K562 (cell line): ENCODE data around the gene ENC1. TPM values are rescaled to one million over a fixed set of nuclear protein-coding genes. Genes with fewer than 3 reads are reported as not detected.

Source experiments
- ATAC-seq: fragments of 200-7000 bp; cut with Tn5 transposase; 3 replicates; pipeline ENCODE4 v1.9.1; 2020; ENCODE audit warnings: moderate library complexity
- BruUV-seq: library from RNA; stranded (reverse); fragments of 400-500 nt; replicated peaks from 2 replicates; lab custom pipeline; 2021; lab: Mats Ljungman, UMichigan
- CTCF ChIA-PET: fragments of 300-600 bp; formaldehyde crosslinking; extraction: SDS; loops from one replicate; lab custom pipeline; 2021; ENCODE audit warnings: low intra/inter-chr PET ratio; lab: Yijun Ruan, JAX
- POLR2A ChIA-PET: fragments of 300-600, 350-650 bp; sonication (Branson Sonifier 250); formaldehyde crosslinking; extraction: SDS; loops from one replicate; lab custom pipeline; 2021; ENCODE audit warnings: antibody characterized with exemption, inconsistent platforms; lab: Yijun Ruan, JAX
- DNase-seq, 4 experiments: peaks; one replicate each; pipeline versions ENCODE4 v3.0.0 to v3.0.0-alpha.2; 2011 to 2018; ENCODE audit warnings: low spot score in 3 of 4, mixed read lengths in 3 of 4; ENCODE audit errors: extremely low read depth in 1 of 4
- FAIRE-seq: peaks from 2 replicates; lab custom pipeline; 2011; peaks lifted over from hg19 to GRCh38; lab: Jason Lieb, UNC
- H2AFZ ChIP-seq: 2 replicates; pipeline ENCODE4 v1.6.0; 2011; ENCODE audit warnings: low read depth, low read length, control low read depth, inconsistent platforms
- H3K27ac ChIP-seq: fragments of 200-600 bp; 3 replicates; pipeline ENCODE4 v1.8.0; 2011; ENCODE audit warnings: low read depth, mild to moderate bottlenecking, control low read depth, inconsistent platforms, low read length, moderate library complexity, mixed read lengths; ENCODE audit errors: extremely low read depth
- H3K27me3 ChIP-seq, 2 experiments: fragments of 300-600 bp in 1 of 2; 2 replicates in 1 of 2; 3 replicates in 1 of 2; pipeline versions ENCODE4 v1.6.0 to v1.8.0; 2011; ENCODE audit warnings: inconsistent platforms in 2 of 2, low read length in 2 of 2, mild to moderate bottlenecking in 1 of 2, mixed read lengths in 1 of 2, moderate library complexity in 1 of 2; ENCODE audit not compliant: control insufficient read depth in 2 of 2, insufficient read depth in 2 of 2
- H3K36me3 ChIP-seq: fragments of 300-600 bp; 3 replicates; pipeline ENCODE4 v1.8.0; 2011; ENCODE audit warnings: mild to moderate bottlenecking, low read length, inconsistent platforms; ENCODE audit not compliant: control insufficient read depth, insufficient read depth
- H3K4me1 ChIP-seq, 2 experiments: fragments of 200-600 bp in 1 of 2; replicated peaks in 1 of 2; 2 replicates in 1 of 2; 3 replicates in 1 of 2; pipeline versions ENCODE4 v1.5.1 to v1.8.0; 2011; ENCODE audit warnings: inconsistent platforms in 2 of 2, low read length in 2 of 2, mild to moderate bottlenecking in 1 of 2, mixed read lengths in 1 of 2, moderate library complexity in 1 of 2; ENCODE audit not compliant: control insufficient read depth in 2 of 2, insufficient read depth in 2 of 2
- H3K4me2 ChIP-seq: 2 replicates; pipeline ENCODE4 v1.6.1; 2011; ENCODE audit warnings: low read length, control low read depth, inconsistent platforms, mixed read lengths; ENCODE audit not compliant: insufficient read depth
- H3K4me3 ChIP-seq: fragments of 200-600 bp; sonication (generic), shearing (Covaris generic); 2 replicates; pipeline ENCODE4 v1.5.1; 2016; ENCODE audit warnings: control low read depth, inconsistent platforms
- H3K79me2 ChIP-seq: fragments of 200-600 bp; 3 replicates; pipeline ENCODE4 v1.8.0; 2011; ENCODE audit warnings: low read length, inconsistent platforms; ENCODE audit not compliant: control insufficient read depth, insufficient read depth
- H3K9ac ChIP-seq, 2 experiments: 2 replicates each; pipeline versions ENCODE4 v1.6.0 to v1.6.1; 2011; ENCODE audit warnings: low read depth in 2 of 2, low read length in 2 of 2, control low read depth in 1 of 2, inconsistent platforms in 1 of 2, mild to moderate bottlenecking in 1 of 2, mixed read lengths in 1 of 2; ENCODE audit not compliant: insufficient read depth in 1 of 2
- H3K9me1 ChIP-seq: one replicate; pipeline ENCODE4 v1.6.0; 2011; ENCODE audit warnings: inconsistent platforms, mild to moderate bottlenecking, low read length, moderate library complexity; ENCODE audit not compliant: control insufficient read depth, insufficient read depth
- H3K9me3 ChIP-seq: replicated peaks from 2 replicates; pipeline ENCODE4 v1.5.1; 2011; ENCODE audit warnings: low read depth, low read length, inconsistent platforms; ENCODE audit not compliant: control insufficient read depth, insufficient read depth
- H4K20me1 ChIP-seq: replicated peaks from 2 replicates; pipeline ENCODE4 v1.6.1; 2011; ENCODE audit warnings: low read length, inconsistent platforms, mixed read lengths; ENCODE audit not compliant: control insufficient read depth, insufficient read depth
- ARID2 ChIP-seq: fragments of 450-650 bp; IDR thresholded peaks from 2 replicates; pipeline ENCODE4 v1.6.1; 2017; ENCODE audit warnings: antibody characterized with exemption, mild to moderate bottlenecking
- ELF2 ChIP-seq: fragments of 250-450 bp; sonication (Bioruptor Pico); IDR thresholded peaks from 2 replicates; pipeline ENCODE4 v1.5.0; 2021; ENCODE audit warnings: mild to moderate bottlenecking
- EP400 ChIP-seq: fragments of 450-650 bp; IDR thresholded peaks from 2 replicates; pipeline ENCODE4 v1.6.1; 2017; ENCODE audit warnings: antibody characterized with exemption, mild to moderate bottlenecking, moderate library complexity
- ILF3 ChIP-seq: fragments of 450-650 bp; IDR thresholded peaks from 2 replicates; pipeline ENCODE4 v1.6.1; 2018; ENCODE audit warnings: antibody characterized with exemption, mild to moderate bottlenecking, moderate library complexity, borderline replicate concordance
- KDM5B ChIP-seq: fragments of 200-600 bp; sonication (generic); IDR thresholded peaks from 2 replicates; pipeline ENCODE4 v1.6.1; 2012; ENCODE audit warnings: low read depth, mild to moderate bottlenecking, moderate library complexity, low read length, control low read depth, inconsistent platforms; ENCODE audit not compliant: insufficient replicate concordance
- MTF1 ChIP-seq: fragments of 250-450 bp; sonication (Bioruptor Pico); IDR thresholded peaks from 2 replicates; pipeline ENCODE4 v1.9.0; 2021; ENCODE audit warnings: moderate library complexity, mild to moderate bottlenecking, inconsistent platforms, borderline replicate concordance
- NFE2 ChIP-seq: IDR thresholded peaks from 2 replicates; pipeline ENCODE4 v1.6.1; 2014; ENCODE audit warnings: antibody characterized with exemption, low read depth
- NR1H2 ChIP-seq: sonication (generic); formaldehyde crosslinking; IDR thresholded peaks from 2 replicates; pipeline ENCODE4 v1.4.0; 2020; ENCODE audit warnings: mild to moderate bottlenecking, missing genetic modification reagents
- PCBP2 ChIP-seq: fragments of 200-400 bp; formaldehyde crosslinking; IDR thresholded peaks from 2 replicates; pipeline ENCODE4 v1.6.1; 2018; ENCODE audit warnings: low read length, low read depth, mild to moderate bottlenecking, moderate library complexity; ENCODE audit not compliant: poor library complexity, severe bottlenecking
- PHF20 ChIP-seq: fragments of 450-650 bp; IDR thresholded peaks from 2 replicates; pipeline ENCODE4 v1.6.1; 2018; ENCODE audit not compliant: partially characterized antibody
- PHF21A ChIP-seq: fragments of 450-650 bp; IDR thresholded peaks from 2 replicates; pipeline ENCODE4 v1.6.1; 2017; ENCODE audit warnings: low read depth, borderline replicate concordance
- PHTF2 ChIP-seq: fragments of 250-450 bp; sonication (Bioruptor Pico); IDR thresholded peaks from 2 replicates; pipeline ENCODE4 v1.5.0; 2021; ENCODE audit warnings: mild to moderate bottlenecking
- TRIM28 ChIP-seq: fragments of 450-650 bp; IDR thresholded peaks from 2 replicates; pipeline ENCODE4 v1.6.1; 2017
- ZBTB43 ChIP-seq: sonication (generic); formaldehyde crosslinking; IDR thresholded peaks from 2 replicates; pipeline ENCODE4 v1.8.0; 2023; ENCODE audit warnings: mild to moderate bottlenecking, missing genetic modification reagents
- ZFP91 ChIP-seq: sonication (generic); formaldehyde crosslinking; IDR thresholded peaks from 2 replicates; pipeline ENCODE4 v1.8.0; 2022; ENCODE audit warnings: mild to moderate bottlenecking, missing genetic modification reagents
- ZNF224 ChIP-seq: sonication (generic); formaldehyde crosslinking; IDR thresholded peaks from 2 replicates; pipeline ENCODE4 v1.8.0; 2022; ENCODE audit warnings: mild to moderate bottlenecking, missing genetic modification reagents
- ZSCAN32 ChIP-seq: fragments of 450-650 bp; formaldehyde crosslinking; IDR thresholded peaks from 2 replicates; pipeline ENCODE4 v1.4.0; 2020; ENCODE audit warnings: mild to moderate bottlenecking, moderate library complexity
- ZZZ3 ChIP-seq: fragments of 450-650 bp; IDR thresholded peaks from 2 replicates; pipeline ENCODE4 v1.6.1; 2016; ENCODE audit warnings: antibody characterized with exemption, mild to moderate bottlenecking, moderate library complexity
- WGBS: fragments of 100-300 bp; shearing (Covaris generic); methylation state at CpG from one replicate; pipeline ENCODE4 v1.1.6; 2016; ENCODE audit warnings: low coverage, mixed read lengths; ENCODE audit not compliant: insufficient coverage; ENCODE audit errors: missing lambda C conversion rate; 5-methylcytosine and 5-hydroxymethylcytosine counted together
- in situ Hi-C: fragments of 300-500 bp; cut with MboI; formaldehyde crosslinking; loops from 4 replicates; pipeline ENCODE4 v1.15.0; 2018; ENCODE audit warnings: inconsistent platforms, mixed read lengths
- intact Hi-C: fragments of 100-400 bp; cut with micrococcal nuclease; formaldehyde crosslinking; loops from 2 replicates; pipeline ENCODE4 v1.14.2; 2022
- polyA plus RNA-seq, 8 experiments: library from polyadenylated mRNA; depleted of rRNA in 4 of 8; stranded (reverse) in 5 of 8; unstranded in 3 of 8; fragments of >200 nt; fragmentation: Nextera tagmentation in 2 of 8; fragmentation: Illumina TruSeq in 1 of 8; extraction: Ambion mirVana in 2 of 8; extraction: Trizol in 1 of 8; gene quantifications; 2 replicates each; pipeline versions ENCODE4 v1.2.1 to v1.2.3, GENCODE V29; 2011 to 2014; ENCODE audit warnings: inconsistent platforms in 1 of 8, missing spikeins in 1 of 8
- total RNA-seq, 7 experiments: library from RNA; depleted of rRNA in 6 of 7; stranded (reverse); fragments of >200 nt in 6 of 7; fragmentation: Illumina TruSeq in 2 of 7; extraction: Trizol in 2 of 7; gene quantifications; 2 replicates each; pipeline versions ENCODE4 v1.2.1 to v1.2.3, GENCODE V29; 2011 to 2021; ENCODE audit warnings: low replicate concordance in 1 of 7

The ENC1 gene
- total and polyA plus RNA-seq, 9 of the 15 experiments (the other 6 are each of a cell fraction or from before 2014, with no cell fraction given) = 0.17 to 3.2 (median 0.97) TPM

GRCh38 chr5:74673011-74673790, 32.7 kb upstream of the ENC1 start:
- 13% methylated on average over 6 of the region's 6 CpGs for WGBS
- in situ Hi-C loops (no loop called here), intact Hi-C loops (loop anchor here (1.0 to 10.0 kb wide), 2 partner anchors 246 to 1582 kb away; no protein-coding TSS in a partner anchor)
- H3K4me2 ChIP-seq = no peak overlapping the region
- no peaks in the 10 kb centered on the region for H3K9me3 ChIP-seq
- H3K27ac ChIP-seq = no peak overlapping the region
- 0 out of 2 replicates have a peak overlapping the region, but pooled peaks have one; percentile 0 for H2AFZ ChIP-seq
- DNase-seq (peak in 1 of 4 experiments; percentile 24), FAIRE-seq (peak; percentile 59), ATAC-seq (peak; percentile 88)
- no peak overlapping the region for H3K4me3 ChIP-seq
- peaks cover 10 to 22% of the 10 kb centered on the region in 2 experiments; a peak in 4 of 5 replicates for H3K27me3 ChIP-seq
- no TSS peak for BruUV-seq
- H3K79me2 ChIP-seq = no peaks in the 10 kb centered on the region
- ChIA-PET POLR2A (interaction anchor here (0.6 to 1.3 kb wide), 4 partner anchors 10 to 915 kb away, joined by 3 to 4 read pairs (median 3); partner anchors contain the start of gene HMGCR), CTCF (interaction anchor here (0.7 to 2.6 kb wide), 3 partner anchors 242 to 1584 kb away, joined by 3 to 12 read pairs (median 5); no protein-coding TSS in a partner anchor)
- H4K20me1 ChIP-seq = no peaks in the 10 kb centered on the region
- no peaks in the 10 kb centered on the region for H3K9me1 ChIP-seq
- no peaks in the 10 kb centered on the region for H3K36me3 ChIP-seq
- no peaks in the 10 kb centered on the region; a peak in 1 of 5 replicates for H3K4me1 ChIP-seq
- H3K9ac ChIP-seq = no peak overlapping the region
- TF ChIP-seq PHF20 = no peak
- TF ChIP-seq PHTF2 (CRISPR knock-in tag) = no peak
- no peak for TF ChIP-seq PHF21A
- TF ChIP-seq ILF3 = no peak
- TF ChIP-seq ZFP91 (CRISPR knock-in tag) = no peak
- no peak for TF ChIP-seq NR1H2
- TF ChIP-seq ARID2 = no peak
- no peak for TF ChIP-seq NFE2
- no peak for TF ChIP-seq KDM5B
- TF ChIP-seq ELF2 = no peak
- no peak for TF ChIP-seq ZBTB43 (CRISPR knock-in tag)
- TF ChIP-seq MTF1 (CRISPR knock-in tag) = no peak
- TF ChIP-seq TRIM28 = no peak
- TF ChIP-seq ZSCAN32 (CRISPR knock-in tag) = no peak
- TF ChIP-seq ZZZ3 = no peak
- no peak for TF ChIP-seq ZNF224
- TF ChIP-seq PCBP2 = no peak
- no peak for TF ChIP-seq EP400
